ENCODE results near the gene AIF1L. TPM values are rescaled to one million over a fixed set of nuclear protein-coding genes. Genes with fewer than 3 reads are reported as not detected.

AIF1L gene
- 27.8 TPM for polyA plus RNA-seq (ENCODE audit: insufficient read length)

DNA sequence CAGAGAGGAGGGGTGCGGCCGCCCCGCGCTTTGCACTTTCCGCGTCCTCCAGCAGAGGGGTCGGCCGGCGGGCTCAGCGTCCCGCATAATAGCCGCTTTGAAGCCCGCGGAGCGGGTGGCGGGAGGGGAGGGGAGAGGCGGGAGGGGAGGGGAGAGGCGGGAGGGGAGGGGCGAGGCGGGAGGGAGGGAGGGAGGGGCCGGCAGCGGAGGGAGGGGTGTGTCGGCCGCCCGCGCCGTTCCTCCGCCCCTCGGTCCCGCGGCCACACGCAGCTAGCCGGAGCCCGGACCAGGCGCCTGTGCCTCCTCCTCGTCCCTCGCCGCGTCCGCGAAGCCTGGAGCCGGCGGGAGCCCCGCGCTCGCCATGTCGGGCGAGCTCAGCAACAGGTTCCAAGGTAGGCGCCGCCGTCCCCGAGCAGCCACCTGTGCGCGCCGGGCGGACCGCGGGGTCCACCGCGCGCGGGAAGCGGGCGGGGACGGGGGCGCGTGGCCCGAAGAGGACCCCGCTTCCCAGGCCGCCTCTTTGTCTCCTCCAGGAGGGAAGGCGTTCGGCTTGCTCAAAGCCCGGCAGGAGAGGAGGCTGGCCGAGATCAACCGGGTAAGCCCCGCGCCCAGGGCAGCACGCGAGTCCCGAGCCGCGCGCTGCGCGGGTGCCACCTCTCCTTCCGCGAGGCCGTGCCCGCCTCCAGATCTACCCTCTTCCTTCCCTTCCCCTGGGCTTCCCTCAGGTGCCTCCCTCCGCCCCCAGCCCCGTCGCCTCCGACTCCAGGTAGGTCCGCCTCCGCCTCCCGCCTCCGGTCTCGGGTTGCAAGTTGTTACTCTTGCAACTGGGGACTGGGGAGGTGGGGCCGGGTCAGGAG is at the start of gene AIF1L:
TSS of gene AIF1L (plus strand) at position 263 of the 857 bp plus-strand sequence. CDS start at position 362, 99 bp downstream.
- no peak for DNase-seq (ENCODE audit: low read depth)

- no peak for DNase-seq (ENCODE audit: low read depth)
These were observed 49.6 kb upstream of the AIF1L start for GRCh38 chr9:131046581-131047202.

DNA sequence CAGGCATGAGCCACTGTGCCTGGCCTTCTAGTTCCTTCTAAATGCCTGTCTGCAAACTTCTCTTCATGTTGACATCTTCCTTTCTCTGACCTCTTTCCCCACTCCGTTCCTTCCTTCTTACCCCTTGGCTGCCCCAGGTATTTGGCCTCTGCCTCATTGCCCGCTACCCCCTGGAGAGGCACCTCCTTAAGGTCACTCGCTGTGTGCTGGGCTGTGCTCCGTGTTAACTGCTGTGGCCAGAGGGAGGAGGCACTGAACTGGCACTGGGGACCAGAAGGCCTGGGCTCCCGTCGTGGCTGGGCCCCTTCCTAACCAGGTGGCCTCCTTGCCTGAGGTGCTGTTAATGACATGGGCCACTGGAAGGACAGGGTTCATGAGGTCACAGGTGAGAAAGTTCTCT is 48.0 kb upstream of the AIF1L start:
- no peak for DNase-seq (ENCODE audit: low read depth)

GRCh38 chr9:131048820-131049219 is 47.5 kb upstream of the AIF1L start:
- DNase-seq (ENCODE audit: low read depth) = no peak

DNA sequence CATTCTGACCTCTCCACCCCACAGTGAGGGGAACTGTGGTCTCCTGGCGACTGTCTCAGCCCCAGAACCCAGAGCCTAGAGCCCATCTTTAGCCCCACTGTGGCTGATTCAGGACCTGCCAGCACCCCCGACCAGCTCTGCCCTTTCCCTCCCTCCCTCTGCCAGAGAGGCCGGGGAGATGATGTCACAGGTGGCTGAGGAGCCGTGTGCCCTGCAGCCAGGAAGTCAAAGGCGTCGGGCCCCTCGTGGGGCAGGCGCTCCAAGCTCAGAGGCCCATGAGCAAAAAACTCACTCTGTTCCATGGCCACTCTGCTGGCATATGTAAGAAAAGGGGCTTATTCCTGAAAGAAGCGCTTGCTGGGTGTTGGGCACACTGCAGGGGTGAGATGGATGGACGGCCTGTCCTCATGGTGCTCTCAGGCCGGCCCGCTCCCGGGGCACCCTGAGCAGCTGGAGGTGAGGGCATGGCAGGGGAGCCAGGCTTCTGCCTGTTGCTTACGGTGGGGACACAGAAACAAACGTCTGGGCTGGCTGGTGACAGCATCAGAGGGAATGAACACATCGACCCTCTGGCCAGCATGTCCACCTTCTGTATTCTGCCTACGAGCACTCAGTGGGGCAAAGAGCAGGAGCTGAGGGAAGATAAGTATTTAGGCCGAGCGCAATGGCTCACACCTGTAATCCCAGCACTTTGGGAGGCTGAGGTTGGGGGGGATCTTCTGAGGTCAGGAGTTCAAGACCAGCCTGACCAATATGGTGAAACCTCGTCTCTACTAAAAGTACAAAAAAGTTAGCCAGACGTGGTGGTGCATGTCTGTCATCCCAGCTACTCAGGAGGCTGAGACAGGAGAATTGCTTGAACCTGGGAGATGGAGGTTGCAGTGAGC is 46.3 kb upstream of the AIF1L start:
- DNase-seq (ENCODE audit: low read depth) = no peak

GRCh38 chr9:131050831-131051230 is 45.5 kb upstream of the AIF1L start:
- DNase-seq (ENCODE audit: low read depth) = no peak

- DNase-seq (ENCODE audit: low read depth) = no peak
These were observed 44.5 kb upstream of the AIF1L start for GRCh38 chr9:131051592-131052517.

DNA sequence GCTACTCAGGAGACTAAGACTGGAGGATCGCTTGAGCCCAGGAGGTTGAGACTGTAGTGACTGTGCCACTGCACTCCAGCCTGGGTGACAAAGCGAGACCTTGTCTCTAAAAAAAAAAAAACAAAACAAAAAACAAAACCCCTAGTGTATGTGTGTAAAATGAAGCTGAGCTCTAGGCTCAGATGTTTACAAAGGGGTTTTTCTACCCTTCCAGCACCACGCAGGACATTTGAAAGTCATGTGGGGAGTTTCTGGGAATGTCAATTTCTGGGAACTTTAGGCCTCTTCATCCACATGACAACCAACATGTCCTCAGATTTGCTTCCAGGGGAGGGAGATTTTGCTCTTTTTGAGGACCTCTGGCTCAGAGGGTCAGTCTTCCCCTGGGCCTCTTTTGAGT is 42.4 kb upstream of the AIF1L start:
- no peak for DNase-seq (ENCODE audit: low read depth)

DNA sequence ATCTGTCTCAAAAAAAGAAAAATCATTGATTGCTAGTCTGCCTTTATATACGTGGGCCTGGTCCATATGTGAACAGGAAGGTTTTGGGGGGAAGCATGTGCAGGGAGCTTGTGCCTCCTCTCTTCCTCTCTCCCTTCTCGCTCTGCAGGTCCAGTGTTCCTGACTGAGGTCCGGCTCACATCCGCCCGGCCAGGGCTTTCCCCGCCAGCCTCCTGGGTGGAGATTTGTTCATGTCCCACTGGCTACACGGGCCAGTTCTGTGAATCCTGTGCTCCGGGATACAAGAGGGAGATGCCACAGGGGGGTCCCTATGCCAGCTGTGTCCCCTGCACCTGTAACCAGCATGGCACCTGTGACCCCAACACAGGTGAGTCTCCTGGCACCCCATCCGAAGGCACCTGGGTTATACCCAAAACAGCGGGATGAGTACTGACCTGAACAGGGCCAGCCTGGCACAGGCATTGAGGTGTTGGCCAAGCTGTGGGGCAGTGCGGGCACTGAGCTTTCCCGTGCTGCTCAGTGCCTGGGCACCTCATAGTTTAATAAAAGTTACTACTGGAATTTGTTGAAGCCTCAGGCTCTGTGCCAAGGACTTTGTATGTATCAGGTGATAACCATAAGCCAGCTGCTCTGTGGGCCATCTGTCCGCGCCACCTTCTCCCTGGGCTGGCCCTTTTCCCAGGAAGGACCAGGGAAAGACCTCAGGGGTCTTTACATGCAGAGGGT is 39.4 kb upstream of the AIF1L start:
- no peak for DNase-seq (ENCODE audit: low read depth)

GRCh38 chr9:131060900-131061630 is 35.3 kb upstream of the AIF1L start:
- no peak for DNase-seq (ENCODE audit: low read depth)

- no peak for DNase-seq (ENCODE audit: low read depth)
These were observed 33.4 kb upstream of the AIF1L start for GRCh38 chr9:131062969-131063368.

- no peak for DNase-seq (ENCODE audit: low read depth)
These were observed 30.7 kb upstream of the AIF1L start for GRCh38 chr9:131065599-131065998.

GRCh38 chr9:131067625-131068024 is 28.7 kb upstream of the AIF1L start:
- no peak for DNase-seq (ENCODE audit: low read depth)

GRCh38 chr9:131068076-131068816 is 28.1 kb upstream of the AIF1L start:
- DNase-seq (ENCODE audit: low read depth) = no peak

GRCh38 chr9:131069699-131070098 is 26.6 kb upstream of the AIF1L start:
- DNase-seq (ENCODE audit: low read depth) = no peak

DNA sequence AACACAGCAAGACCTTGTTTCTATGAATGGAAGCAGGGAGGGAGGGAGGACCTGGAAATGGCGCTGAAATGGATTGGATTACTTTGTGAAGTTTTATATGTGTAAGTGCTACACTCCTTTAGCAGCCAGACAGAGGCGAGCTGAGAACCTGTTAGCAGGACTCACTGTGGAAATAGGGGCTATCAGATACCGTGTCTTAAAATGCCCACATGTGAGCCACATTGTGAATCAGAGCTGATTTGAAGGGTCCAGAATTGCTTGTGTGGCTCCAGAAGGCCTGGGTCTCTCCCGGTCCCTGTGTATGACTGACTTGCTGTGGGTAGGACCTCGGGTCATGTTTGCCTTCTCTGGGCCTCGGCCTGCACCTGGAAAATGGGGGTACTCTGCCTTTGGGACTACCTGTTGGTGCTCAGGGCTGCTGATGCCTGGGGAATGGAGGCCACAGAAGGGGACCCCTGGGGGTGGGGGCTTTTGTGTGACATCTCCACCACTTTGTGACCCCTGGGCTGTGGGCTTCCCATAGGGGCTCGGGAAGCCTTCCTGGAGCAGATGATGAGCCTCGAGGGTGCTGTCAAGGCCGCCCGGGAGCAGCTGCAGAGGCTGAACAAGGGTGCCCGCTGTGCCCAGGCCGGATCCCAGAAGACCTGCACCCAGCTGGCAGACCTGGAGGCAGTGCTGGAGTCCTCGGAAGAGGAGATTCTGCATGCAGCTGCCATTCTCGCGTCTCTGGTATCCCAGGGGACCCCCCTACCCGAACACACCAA is 24.0 kb upstream of the AIF1L start:
- no peak for DNase-seq (ENCODE audit: low read depth)

- no peak for DNase-seq (ENCODE audit: low read depth)
These were observed 23.5 kb upstream of the AIF1L start for GRCh38 chr9:131072871-131073237.

All from forelimb muscle (tissue), 1 donor.